Stimulated activated CD4-positive, alpha-beta T cell treated with anti-CD3 and anti-CD28 coated beads, Interleukin-15, amount 100 ng/mL, for 24 hours (primary cell): ENCODE measurements around the gene MTHFS.
"Not testable (repeated sequence)": the region's sequence is repeated elsewhere in the genome, so short reads cannot be mapped to it uniquely, and the experiment has no call there.

Experiments used
- DNase-seq: peaks from one replicate; pipeline ENCODE4 v3.0.0-alpha.2; 2020

MTHFS gene

DNA sequence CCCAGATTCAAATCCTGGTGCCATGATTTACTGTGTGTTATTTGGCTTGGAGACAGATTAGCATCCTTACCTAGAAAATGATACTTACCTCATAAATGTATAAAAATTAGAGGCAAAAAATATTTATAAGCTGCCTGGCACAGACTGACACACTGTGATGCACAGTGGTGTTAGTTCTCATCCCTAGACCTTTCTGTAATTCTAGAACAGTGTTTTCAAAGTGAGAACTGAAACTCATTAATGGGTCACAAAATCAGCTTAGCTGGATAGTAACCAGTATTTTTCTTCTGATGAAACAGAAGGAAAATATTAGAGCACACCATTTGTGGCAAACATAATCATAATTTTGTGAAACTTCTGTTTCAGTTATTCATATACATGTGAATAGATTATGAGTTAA is 17.9 kb upstream of the MTHFS start:
- no peak for DNase-seq

DNA sequence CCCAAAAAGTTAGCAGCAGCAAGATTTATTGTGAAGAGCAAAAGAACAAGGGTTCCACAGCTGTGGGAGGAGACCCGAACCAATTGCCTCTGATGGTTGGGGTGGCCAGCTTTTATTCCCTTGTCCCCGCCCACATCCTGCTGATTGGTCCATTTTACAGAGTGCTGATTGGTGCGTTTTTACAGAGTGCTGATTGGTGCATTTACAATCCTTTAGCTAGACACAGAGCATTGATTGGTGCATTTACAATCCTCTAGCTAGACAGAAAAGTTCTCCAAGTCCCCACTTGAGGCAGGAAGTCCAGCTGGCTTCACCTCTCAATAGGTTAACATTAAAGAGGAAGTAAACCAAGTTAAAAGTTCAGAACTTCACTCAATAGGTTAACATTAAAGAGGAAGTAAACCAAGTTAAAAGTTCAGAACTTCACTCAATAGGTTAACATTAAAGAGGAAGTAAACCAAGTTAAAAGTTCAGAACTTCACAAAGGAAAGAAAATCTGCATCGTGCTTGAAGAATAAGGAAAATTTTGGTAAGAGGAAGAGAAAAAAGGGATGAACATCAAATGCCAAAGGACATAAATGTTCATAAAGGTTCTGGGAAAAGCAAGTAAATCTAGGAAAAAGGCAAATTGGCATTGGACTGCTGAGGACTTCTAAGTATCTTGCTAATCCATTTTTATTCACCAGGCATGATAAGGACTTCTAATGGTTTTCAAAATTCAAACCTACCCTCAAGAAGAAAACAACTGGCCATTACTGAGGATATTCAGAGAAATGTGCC is 12.9 kb upstream of the MTHFS start:
- not testable (repeated sequence) for DNase-seq

DNA sequence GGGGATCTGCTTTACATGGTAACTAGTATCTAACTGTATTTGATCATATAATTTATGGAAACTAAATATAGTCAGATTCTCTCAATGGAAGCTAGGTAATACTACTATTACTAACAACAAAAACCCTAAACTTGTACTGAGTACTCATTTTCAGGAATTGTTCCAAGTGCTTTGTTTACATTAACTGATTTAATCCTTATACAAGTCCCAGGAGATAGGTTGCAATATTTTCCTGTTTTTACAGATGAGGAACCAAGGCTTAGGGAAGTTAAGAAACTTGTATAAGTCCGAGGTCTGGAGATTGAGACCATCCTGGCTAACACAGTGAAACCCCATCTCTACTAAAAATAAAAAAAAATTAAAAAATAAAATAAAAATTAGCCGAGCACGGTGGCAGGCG is 7.5 kb upstream of the MTHFS start:
- DNase-seq: no peak

DNA sequence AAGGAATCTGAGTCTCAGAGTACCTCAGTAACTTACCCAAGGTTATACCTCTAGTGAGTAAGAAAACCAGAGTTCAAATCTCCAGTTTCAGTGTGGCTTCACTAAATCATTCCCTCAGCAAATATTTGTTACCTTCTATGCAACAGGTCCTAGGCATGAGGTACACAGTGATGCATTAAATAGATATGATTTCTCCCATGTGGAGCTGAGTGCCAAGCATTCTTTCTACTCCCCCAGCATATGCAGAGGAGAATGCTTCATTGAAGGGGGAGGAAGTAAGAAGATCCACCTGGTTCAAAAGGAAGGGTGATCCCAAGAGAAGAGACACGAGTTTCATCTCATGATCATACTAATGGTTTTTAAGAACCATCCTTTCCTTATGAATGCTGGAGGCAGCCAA is 6.8 kb upstream of the MTHFS start:
- DNase-seq: no peak

DNA sequence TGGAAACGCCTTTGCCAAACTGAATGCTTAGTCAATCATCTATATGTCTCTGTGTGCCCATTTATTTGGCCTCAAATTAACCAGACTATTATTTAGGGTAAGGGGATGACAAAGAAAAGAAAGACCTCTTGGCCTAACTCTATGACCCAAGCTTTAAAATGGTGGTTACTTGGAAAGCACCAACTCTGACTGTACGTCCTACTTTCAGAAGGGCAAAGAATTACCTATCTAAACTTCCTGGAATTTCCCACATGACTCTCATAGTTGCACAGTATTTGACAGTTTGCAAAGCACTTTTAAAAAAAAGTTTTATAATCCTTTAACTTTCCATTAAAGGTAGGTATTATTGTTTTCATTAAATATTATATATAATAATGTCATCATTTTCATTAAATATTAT is 6.3 kb upstream of the MTHFS start:
- no peak for DNase-seq

DNA sequence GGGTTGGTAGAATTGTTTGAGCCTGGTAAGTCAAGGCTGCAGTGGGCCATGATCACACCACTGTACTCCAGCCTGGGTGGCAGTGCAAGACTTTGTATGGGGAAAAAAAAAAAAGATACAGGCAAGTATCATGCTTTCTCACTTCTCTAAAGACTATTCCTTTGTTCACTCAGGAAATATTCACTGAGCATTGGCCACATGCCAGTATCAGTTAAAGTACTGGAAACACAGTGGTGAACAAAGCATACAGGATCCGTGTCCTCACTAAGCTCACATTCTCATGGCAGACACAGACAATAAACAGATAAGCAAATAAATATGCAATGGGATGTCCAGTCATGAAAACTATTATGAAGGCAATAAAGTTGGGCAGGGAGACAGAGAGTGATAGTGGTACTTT is 5.1 kb upstream of the MTHFS start:
- DNase-seq: no peak

DNA sequence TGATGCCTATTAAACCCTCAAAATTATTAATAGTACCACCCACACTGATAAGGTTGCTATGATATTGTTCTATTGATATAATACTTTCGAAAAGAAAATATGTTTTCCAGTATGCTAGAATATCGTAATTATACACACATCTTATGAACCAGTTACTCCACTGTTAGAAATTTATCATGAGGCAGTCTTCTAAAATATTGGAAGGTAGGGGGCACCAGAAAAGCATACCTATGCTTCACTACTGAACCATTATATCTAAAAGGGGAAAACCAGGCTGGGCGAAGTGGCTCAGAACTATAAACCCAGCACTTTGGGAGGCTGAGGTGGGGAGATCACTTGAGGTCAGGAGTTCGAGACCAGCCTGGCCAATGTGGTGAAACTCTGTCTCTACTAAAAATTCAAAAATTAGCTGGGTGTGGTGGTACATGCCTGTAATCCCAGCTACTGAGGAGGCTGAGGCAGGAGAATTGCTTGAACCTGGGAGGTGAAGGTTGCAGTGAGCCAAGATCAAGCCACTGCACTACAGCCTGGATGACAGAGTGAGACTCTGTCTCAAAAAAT is 4.1 kb upstream of the MTHFS start:
- DNase-seq: not testable (repeated sequence)

DNA sequence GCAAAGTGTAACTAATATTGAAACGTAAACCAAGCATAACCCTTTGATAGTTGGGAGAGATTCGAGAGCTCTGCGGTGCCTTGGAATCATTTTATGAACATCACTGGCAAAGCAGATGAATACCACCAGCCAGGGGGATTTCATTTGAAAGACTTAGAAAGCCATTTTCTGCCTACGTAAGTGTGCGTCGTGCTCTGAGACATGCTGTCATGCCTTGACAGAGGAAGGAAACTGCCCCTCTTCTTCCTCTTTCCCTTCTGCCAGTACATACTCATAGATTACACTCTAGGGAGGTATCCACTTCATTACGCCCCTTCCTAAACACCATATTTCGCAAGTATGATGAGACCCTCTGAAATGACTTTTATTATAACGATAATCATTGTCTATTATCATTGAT is 3.3 kb upstream of the MTHFS start:
- DNase-seq: no peak

DNA sequence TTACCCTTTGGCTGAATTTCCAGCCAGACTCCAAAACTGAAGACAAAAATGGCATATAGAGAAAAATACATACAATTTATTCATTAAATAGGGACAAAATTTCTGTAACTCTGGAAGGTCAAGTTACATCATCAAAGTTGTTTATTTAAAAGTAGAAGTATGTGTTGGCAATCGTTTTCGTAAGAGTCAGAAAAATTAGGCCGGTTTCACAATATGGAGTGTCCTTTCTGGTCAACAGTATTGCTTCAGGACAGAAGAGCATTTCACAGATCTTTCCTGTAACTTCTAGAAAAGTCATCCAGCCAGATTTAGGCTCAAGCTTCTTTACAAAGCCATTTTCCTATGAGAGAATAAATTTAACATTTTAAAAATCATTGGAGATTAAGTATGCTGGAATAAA is 2.0 kb upstream of the MTHFS start:
- not testable (repeated sequence) for DNase-seq

DNA sequence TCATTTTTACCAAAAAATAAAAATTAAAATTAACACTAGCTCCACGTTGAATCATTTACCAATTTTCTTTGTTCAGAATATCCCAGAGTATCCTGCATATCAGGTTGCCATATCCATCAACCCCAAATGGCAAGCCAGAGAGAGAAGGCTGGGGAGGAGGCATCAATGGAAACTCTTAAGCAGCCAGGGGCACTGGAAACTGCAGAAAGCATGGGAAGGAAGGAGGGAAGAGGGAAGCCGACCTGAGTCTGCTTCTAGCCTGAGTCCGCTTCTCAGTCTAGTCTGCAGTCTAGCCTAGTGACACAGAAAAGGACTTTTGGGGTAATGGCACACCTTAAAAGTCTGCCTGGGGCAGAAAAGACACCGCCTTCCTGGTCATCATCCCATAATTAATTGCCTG is 1.6 kb upstream of the MTHFS start:
- no peak for DNase-seq

DNA sequence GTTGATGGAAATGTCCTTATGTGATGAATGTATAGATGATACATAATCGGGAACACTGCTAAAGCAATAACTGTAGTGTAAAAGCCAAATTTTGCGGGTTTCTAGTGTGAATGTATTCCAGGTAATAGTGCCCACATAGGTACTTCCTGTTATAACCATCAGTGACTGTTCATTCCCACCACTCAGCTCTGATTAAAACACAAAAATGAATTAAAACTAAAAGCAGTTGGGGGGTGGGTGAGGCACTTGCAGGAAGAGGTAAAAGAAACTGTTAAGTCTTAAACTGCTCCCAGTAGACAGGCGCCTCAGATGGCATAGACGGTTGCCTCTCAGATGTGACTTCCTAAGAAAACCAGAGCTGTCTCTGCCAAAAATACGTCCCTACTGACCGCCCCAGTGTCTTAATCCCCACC is 893 bp upstream of the MTHFS start:
- peak; percentile 40 for DNase-seq

DNA sequence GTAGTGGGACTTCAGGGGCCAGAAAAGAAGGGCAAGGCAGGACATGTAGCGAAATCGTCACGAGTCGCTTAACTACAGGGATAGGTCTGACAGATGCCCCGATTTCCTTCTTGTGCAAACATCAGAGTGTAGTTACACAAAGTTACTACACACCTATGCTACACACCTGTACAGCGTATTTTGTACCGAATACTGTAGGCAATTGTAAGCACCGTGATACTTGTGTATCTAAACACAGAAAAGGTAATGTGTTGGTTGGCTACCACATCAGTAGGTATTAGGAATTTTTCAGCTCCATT is 515 bp upstream of the MTHFS start:
- DNase-seq: no peak

DNA sequence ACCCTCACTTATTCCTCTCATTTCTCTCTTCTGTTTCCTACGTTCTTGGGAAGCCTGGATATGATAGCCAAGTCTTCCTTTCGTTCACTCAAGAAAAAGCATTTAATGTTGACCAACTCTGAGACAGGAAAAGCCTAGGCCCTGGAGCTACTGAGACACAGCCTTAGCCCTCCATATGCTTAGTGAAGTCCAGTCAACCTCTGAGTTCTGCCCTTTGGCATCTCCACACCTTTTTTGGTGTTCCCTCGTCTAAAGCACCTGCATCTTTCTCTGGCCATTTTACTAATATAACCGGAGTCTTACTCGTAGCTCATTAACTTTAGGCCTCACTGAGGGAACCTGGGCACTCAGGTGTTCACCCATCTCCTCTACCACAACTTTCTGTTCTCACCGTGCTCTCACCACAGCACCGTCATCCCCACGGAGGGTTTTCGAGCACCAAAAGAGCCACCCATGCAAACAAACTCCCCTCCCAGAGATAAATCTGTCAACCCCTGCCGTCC is 632 bp downstream of the MTHFS start:
- DNase-seq: no peak

DNA sequence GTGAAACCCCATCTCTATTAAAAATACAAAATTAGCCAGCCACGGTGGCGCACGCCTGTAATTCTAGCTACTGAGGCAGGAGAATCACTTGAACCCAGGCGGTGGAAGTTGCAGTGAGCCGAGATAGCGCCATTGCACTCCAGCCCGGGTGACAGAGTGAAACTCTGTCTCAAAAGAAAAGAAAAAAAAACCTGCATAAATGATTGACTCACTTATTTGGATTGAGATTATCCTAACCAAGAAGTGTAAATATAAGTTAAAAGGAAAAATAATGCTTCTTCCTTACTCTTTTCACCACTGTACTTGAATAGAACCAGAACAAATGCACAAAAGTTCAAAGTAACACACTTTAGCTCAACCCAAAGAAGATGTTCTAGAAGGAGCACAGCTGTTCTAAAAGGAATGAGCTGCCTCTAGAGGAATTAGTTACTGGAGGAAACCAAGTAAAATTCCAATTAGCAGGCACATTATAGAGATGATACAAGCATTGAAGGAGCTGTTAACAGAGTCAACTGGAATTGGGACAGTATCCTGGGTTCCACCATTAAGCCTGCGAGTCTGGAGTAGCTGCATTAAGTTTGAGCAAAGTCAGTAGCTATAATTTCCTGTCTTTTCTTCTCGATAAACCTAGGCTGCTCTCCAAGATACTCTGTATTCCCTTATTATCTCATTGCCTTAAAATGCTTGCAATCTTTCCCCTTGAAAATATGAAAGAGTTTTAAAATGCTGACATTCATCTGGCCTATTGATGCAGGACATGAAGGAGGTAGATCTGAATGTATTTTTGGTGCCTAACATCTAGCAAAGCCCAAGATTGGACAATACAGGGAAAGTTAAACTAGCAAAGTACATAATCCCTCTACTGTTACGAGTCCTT is 9.5 kb downstream of the MTHFS start:
- no peak for DNase-seq

DNA sequence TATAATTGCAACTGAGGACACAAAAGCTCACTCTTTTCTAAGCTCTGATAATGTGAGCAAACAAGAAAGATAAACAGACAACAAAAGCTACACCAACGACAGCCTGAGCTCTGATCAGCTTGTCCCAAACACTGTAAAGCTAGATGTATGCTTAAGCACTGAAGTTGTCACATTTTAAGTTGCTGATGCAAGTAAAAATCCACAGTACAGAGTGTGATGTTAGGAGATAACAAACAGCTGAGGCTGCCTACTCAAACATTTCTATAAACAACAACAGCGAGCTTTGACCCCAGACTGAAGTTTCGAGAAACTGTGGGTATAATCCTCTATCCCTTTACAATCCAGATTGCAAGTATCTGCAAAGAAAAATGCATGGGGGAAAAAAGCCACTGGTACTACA is 10.7 kb downstream of the MTHFS start:
- DNase-seq: no peak

DNA sequence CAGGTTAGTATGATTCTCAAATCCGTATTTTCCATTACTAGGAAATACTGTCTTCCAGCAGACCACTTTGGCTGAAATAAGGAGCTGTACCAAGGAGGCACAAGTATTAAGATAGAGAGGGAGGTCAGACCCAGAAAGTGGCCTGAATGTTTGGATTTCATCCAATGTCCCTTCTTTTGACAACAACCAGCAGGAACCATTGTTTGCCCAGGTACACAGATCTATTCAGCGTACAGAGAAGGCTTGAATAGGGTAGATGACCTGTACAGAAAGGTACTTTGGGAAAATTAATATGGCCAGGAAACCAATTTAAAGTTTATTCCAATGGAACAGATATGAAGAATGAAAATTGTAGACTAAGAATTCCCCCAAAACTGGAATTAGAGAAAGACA is 12.6 kb downstream of the MTHFS start:
- no peak for DNase-seq

DNA sequence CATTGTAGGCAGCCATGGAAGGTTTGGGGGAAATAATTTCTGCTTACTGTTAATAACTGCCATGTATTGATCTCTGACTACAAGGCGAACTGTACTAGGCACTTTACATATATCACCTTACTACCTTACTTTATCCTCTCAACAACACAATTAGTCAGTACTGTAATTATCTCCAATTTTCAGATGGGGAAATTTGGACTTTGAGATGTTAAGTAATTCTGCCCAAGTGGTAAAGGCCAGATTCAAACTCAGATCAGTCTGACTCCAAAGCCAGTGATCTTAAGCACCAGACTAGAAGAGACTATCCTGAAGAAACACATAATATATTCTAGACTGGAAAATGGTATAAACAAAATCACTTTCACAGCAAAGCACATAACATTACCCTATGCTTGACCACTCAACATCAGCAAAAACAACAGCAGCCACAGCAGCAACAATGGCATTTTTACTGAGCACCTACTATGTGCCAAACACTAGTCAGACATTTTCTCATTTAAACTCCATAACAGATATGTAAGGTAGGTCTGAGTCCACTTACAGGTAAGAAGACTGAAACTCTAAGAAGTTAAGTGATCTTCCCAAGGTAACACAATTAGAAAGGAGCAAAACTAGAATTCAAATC is 13.1 kb downstream of the MTHFS start:
- no peak for DNase-seq

DNA sequence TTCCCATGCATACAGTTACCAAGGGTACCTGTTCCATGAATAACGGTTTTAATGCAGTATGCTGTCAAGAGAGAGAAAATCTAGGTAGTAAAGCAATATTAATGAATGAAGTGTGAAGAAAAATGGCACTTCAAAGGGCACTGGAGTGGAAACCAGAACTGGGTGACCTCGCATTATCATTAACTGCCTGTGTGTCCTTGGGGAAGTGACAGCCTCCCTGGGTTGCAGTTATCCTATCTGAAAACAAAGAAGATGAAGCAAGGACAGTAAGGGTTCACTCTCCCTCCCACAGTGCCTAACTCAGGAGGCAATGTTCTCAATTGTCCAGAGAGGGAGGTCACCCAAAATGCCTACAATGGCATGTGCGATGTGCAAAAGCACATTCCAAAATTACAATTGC is 15.1 kb downstream of the MTHFS start:
- DNase-seq: no peak

DNA sequence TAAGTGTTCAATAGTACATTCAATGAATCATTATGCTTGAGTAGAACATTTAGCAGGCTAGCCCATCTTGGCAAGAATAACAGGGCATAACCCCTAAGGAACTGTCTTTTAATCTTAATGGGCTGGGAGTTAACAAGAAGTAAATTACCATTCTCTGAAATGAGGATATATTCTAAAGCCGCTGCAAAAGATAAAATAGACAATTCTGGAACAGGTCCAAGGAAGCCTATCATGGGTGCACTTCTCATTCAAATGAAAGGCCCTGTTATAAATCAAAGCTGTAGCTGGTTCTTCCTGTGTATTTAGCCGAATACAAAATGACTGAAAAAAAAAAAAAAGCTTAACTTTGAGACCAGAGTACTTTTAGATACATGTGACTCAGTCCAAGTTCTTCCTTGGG is 15.6 kb downstream of the MTHFS start:
- DNase-seq: no peak

DNA sequence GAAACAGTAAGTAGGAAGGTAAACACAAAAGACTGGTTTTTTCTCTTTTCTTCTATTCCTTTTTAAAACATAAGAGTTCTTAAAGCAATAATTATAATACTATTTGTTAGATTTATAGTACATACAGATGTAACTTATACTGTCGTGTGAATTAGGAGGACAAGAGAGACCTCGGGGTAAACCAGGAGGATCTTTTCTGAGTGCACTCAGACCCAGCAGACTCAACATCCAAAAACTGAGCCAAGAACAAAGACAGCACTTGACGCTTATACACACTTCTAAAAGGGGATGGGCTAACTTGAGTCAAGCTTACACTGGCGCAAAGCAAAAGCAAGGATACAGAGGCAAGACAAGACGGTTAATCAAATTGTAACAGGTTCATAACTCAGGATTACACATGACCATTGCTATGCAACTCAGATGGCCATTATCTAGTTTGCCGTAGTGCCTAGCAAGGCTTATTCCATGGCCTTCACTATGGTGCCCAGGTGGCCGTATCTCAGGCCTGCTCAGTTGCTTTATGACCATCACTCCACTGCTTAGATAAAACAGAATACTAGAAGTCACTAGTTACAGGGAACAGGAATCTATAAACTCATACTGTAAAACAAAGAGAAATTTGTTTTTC is 18.6 kb downstream of the MTHFS start:
- no peak for DNase-seq

DNA sequence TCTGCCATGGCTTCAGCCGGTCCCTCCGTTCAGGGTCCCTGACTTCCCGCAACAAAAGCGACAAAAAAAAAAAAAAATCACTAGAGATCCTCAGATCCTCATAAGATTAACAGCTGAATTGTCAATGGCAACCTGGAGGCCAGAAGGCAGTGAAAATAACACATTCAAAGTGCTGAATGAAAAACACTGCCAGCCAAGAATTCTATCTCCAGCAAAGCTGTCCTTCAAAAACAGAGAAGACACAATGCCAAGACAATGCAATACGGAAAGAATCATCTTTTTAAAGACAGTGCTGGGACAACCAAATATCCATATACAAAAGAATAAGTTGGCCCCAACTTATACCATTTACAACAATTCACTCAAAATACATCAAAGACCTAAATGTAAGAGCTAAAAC is 21.6 kb downstream of the MTHFS start:
- DNase-seq: no peak

DNA sequence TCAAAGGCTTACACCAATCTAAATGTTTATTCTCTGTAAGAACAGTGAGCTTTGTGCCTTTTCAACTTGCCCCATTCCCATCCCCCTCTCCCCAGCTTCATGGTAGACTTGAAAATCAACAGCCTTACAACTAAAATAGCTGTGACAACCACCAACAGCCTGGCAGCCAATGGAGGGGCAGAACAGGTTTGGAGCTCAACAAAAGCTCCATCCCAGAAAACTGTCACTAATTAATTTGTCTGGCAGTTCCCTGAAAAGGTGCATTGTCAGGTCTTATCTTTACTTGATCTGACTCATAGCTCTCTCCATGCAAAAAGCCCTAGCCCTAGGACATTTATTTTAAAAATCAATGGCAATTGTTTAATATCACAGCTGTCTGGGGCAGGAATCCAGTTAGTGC is 22.6 kb downstream of the MTHFS start:
- DNase-seq: no peak

DNA sequence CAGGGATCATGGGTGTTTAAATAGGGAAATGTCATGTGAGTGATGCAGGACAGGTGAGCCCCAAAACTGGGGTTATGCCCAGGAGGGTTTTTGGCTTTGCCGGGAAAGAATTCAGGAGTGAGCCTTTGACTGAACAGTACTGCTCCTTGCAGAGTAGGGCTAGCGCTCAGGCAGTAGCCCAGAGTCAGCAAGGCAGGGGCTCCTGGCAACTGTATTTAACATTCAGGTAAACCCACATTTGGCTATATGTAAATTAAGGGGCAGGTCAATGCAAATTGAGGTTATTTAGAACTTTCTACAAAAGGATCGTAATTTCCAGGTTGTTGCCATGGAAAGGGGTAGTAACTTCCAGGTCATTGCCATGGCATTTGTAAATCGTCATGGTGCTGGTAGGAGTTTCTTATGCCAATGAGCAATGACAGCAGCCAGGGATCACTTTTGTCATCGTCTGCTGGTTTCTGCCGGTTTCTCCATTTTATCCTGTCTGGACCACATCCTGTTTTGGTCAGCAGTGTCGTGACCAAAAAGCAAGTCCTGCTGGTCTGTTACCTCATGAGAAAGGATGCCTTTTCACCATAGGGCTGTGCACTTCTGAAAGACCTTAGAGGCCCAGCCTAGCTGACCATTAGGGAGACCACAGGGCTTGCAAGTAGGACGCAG is 24.3 kb downstream of the MTHFS start:
- no peak for DNase-seq
